Mammary epithelial cell (primary cell): Measurements from ENCODE around the gene NDUFA6.

Experiments
- CTCF ChIP-seq, 2 donors: IDR thresholded peaks in 1 of 2; conservative IDR thresholded peaks in 1 of 2; 2 replicates each; pipeline ENCODE4 v1.5.1; 2011 to 2012; ENCODE audit warnings: inconsistent platforms in 2 of 2, low read length in 2 of 2, mild to moderate bottlenecking in 2 of 2, control low read depth in 1 of 2, low read depth in 1 of 2; ENCODE audit not compliant: insufficient read depth in 1 of 2; ENCODE audit errors: extremely low read depth in 1 of 2
- EZH2 ChIP-seq: IDR thresholded peaks from 2 replicates; pipeline ENCODE4 v1.6.1; 2012; ENCODE audit warnings: low read length, inconsistent platforms, borderline replicate concordance

DNA sequence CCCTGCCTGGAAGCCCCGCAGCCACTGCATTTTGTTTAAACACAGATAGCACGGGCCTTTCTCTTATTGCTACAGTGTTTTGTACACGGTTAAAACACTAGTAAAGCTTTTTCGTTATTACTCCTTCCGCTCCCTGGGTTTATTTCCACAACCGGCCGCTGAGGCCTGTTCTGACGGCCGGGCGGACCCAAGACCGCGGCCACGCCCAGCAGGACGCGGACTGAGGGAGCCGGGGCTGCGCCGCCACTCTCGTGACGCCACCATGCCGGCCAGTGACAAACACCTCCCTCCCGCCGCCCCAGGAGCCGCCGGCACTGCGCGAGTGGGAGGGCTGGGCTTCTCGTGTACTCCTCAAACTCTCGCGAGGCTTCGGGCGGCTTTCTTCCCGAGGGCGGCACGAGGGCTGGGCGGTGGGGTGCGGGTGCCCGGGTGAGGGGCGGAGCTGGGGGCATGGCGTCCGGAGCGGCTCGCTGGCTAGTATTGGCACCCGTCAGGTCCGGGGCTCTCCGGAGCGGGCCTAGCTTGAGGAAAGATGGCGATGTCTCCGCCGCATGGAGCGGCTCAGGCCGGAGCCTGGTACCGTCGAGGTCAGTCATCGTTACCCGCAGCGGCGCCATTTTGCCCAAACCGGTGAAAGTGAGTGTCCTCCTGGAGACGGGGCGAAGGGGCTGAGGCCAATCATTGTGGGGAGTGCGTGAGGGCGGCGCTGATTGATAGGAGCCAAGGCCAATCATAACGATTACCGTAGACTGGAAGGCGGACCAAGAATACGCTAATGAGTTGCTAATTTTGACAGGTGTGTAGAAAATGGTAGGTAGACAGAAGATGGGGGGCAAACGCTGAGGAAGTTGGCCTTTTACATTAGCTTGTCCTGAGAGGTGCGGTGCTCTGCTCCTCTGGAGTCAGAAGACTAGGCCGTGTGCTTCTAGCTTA, 11.0 kb downstream of the NDUFA6 start, which contains the start of gene SMDT1:
- TF ChIP-seq CTCF (conservative IDR thresholded peaks at IDR 0.05 in 1 of 2, IDR thresholded peaks at IDR 0.05 in 1 of 2; ENCODE audit: extremely low read depth in 1 of 2, insufficient read depth in 1 of 2, low read depth in 1 of 2, low read length in 2 of 2) (no peak), EZH2 (no peak)
